IMR-90 (cell line): ENCODE results near the gene ZNF219. TPM values are rescaled to one million over a fixed set of nuclear protein-coding genes. Genes with fewer than 3 reads are reported as not detected.

Experiments used
- ATAC-seq: fragments of 200-7000 bp; cut with Tn5 transposase; 2 replicates; pipeline ENCODE4 v1.9.1; 2020; ENCODE audit warnings: low read depth, mild to moderate bottlenecking, moderate library complexity
- BruUV-seq: library from RNA; stranded (reverse); fragments of 400-500 nt; replicated peaks from 2 replicates; lab custom pipeline; 2021; lab: Mats Ljungman, UMichigan
- CTCF ChIA-PET: fragments of 300-600 bp; formaldehyde crosslinking; extraction: SDS; loops from one replicate; lab custom pipeline; 2021; ENCODE audit warnings: antibody characterized with exemption; lab: Yijun Ruan, JAX
- POLR2A ChIA-PET: fragments of 300-600 bp; sonication (Branson Sonifier 250); formaldehyde crosslinking; loops from one replicate; lab custom pipeline; 2022; ENCODE audit warnings: antibody characterized with exemption; ENCODE audit not compliant: unreplicated experiment; lab: Charles Lee
- DNase-seq: peaks from one replicate; pipeline ENCODE4 v3.0.0; 2013
- H2AFZ ChIP-seq: replicated peaks from 2 replicates; pipeline ENCODE3; 2013; ENCODE audit warnings: low read length, mild to moderate bottlenecking; ENCODE audit not compliant: poor library complexity
- H2AK5ac ChIP-seq: 2 replicates; pipeline ENCODE4 v1.6.1; 2013; ENCODE audit warnings: low read depth, low read length, inconsistent platforms
- H2AK9ac ChIP-seq: replicated peaks from 2 replicates; pipeline ENCODE3; 2013; ENCODE audit warnings: mild to moderate bottlenecking, low read depth, low read length, moderate library complexity; ENCODE audit not compliant: poor library complexity
- H2BK120ac ChIP-seq: 2 replicates; pipeline ENCODE4 v1.6.1; 2013; ENCODE audit warnings: low read depth, low read length, inconsistent platforms
- H2BK15ac ChIP-seq: 3 replicates; pipeline ENCODE4 v1.6.1; 2013; ENCODE audit warnings: low read depth, low read length, inconsistent platforms
- H2BK20ac ChIP-seq: 2 replicates; pipeline ENCODE4 v1.6.1; 2013; ENCODE audit warnings: low read depth, mild to moderate bottlenecking, inconsistent platforms, low read length, moderate library complexity
- H2BK5ac ChIP-seq: 2 replicates; pipeline ENCODE4 v1.6.1; 2013; ENCODE audit warnings: mild to moderate bottlenecking, low read depth, low read length, inconsistent platforms; ENCODE audit not compliant: poor library complexity, severe bottlenecking
- H3K14ac ChIP-seq: replicated peaks from 2 replicates; pipeline ENCODE4 v1.6.1; 2013; ENCODE audit warnings: low read depth, low read length, inconsistent platforms
- H3K18ac ChIP-seq: 2 replicates; pipeline ENCODE4 v1.6.1; 2013; ENCODE audit warnings: low read depth, low read length, control low read depth
- H3K23ac ChIP-seq: 2 replicates; pipeline ENCODE4 v1.6.1; 2013; ENCODE audit warnings: low read depth, low read length, inconsistent platforms
- H3K27ac ChIP-seq: 2 replicates; pipeline ENCODE4 v1.5.1; 2013; ENCODE audit warnings: mild to moderate bottlenecking, control low read depth, low read length; ENCODE audit not compliant: insufficient read depth
- H3K27me3 ChIP-seq: 2 replicates; pipeline ENCODE4 v1.6.1; 2013; ENCODE audit warnings: low read length; ENCODE audit not compliant: control insufficient read depth, insufficient read depth
- H3K36me3 ChIP-seq: 2 replicates; pipeline ENCODE4 v1.6.1; 2013; ENCODE audit warnings: low read length, mixed read lengths; ENCODE audit not compliant: control insufficient read depth, insufficient read depth
- H3K4ac ChIP-seq: 2 replicates; pipeline ENCODE4 v1.6.1; 2013; ENCODE audit warnings: low read depth, low read length, inconsistent platforms
- H3K4me1 ChIP-seq: 2 replicates; pipeline ENCODE4 v1.6.1; 2013; ENCODE audit warnings: low read length, mixed read lengths; ENCODE audit not compliant: control insufficient read depth, insufficient read depth
- H3K4me2 ChIP-seq: 2 replicates; pipeline ENCODE4 v1.6.1; 2013; ENCODE audit warnings: low read depth, mild to moderate bottlenecking, control low read depth, low read length, moderate library complexity
- H3K4me3 ChIP-seq: 2 replicates; pipeline ENCODE4 v1.5.1; 2013; ENCODE audit warnings: low read depth, mild to moderate bottlenecking, control low read depth, low read length, moderate library complexity; ENCODE audit not compliant: insufficient read depth
- H3K56ac ChIP-seq: 2 replicates; pipeline ENCODE4 v1.6.1; 2013; ENCODE audit warnings: low read length, inconsistent platforms; ENCODE audit not compliant: insufficient read depth; ENCODE audit errors: extremely low read depth
- H3K79me1 ChIP-seq, 2 experiments: 2 replicates each; pipeline ENCODE4 v1.6.1; 2013; ENCODE audit warnings: low read length in 2 of 2, inconsistent platforms in 1 of 2, low read depth in 1 of 2
- H3K9ac ChIP-seq: 2 replicates; pipeline ENCODE4 v1.6.1; 2013; ENCODE audit warnings: low read depth, low read length, control low read depth
- H3K9me1 ChIP-seq: 2 replicates; pipeline ENCODE4 v1.6.1; 2013; ENCODE audit warnings: low read length, inconsistent platforms; ENCODE audit not compliant: insufficient read depth
- H3K9me3 ChIP-seq: 2 replicates; pipeline ENCODE4 v1.6.1; 2013; ENCODE audit warnings: low read length; ENCODE audit not compliant: control insufficient read depth, insufficient read depth
- H4K20me1 ChIP-seq: 2 replicates; pipeline ENCODE4 v1.6.1; 2013; ENCODE audit warnings: low read length, inconsistent platforms; ENCODE audit not compliant: insufficient read depth
- H4K5ac ChIP-seq: 2 replicates; pipeline ENCODE4 v1.6.1; 2013; ENCODE audit warnings: mild to moderate bottlenecking, low read depth, low read length, control low read depth
- H4K8ac ChIP-seq, 2 experiments: 2 replicates each; pipeline ENCODE4 v1.6.1; 2013; ENCODE audit warnings: low read depth in 2 of 2, low read length in 2 of 2, control low read depth in 1 of 2, inconsistent platforms in 1 of 2
- H4K91ac ChIP-seq: 2 replicates; pipeline ENCODE4 v1.6.1; 2013; ENCODE audit warnings: low read depth, low read length, inconsistent platforms; ENCODE audit not compliant: insufficient read depth
- CHD1 ChIP-seq: IDR thresholded peaks from 2 replicates; pipeline ENCODE4 v1.6.1; 2012; ENCODE audit warnings: low read depth, low read length, improper control_type of control experiment
- ELK1 ChIP-seq: fragments of 150-350 bp; IDR thresholded peaks from 2 replicates; pipeline ENCODE4 v1.6.1; 2016; ENCODE audit warnings: low read depth, mild to moderate bottlenecking, low read length, moderate library complexity, borderline replicate concordance
- MAFK ChIP-seq: IDR thresholded peaks from 2 replicates; pipeline ENCODE4 v1.6.1; 2012; ENCODE audit warnings: low read depth, low read length, improper control_type of control experiment
- MXI1 ChIP-seq: IDR thresholded peaks from 2 replicates; pipeline ENCODE4 v1.6.1; 2012; ENCODE audit warnings: low read depth, mild to moderate bottlenecking, low read length, moderate library complexity, borderline replicate concordance
- NFE2L2 ChIP-seq: fragments of 150-350 bp; IDR thresholded peaks from 2 replicates; pipeline ENCODE4 v1.6.1; 2016; ENCODE audit warnings: low read depth, mild to moderate bottlenecking, low read length
- POLR2A ChIP-seq: IDR thresholded peaks from 2 replicates; pipeline ENCODE4 v1.6.1; 2012; ENCODE audit warnings: mild to moderate bottlenecking, low read depth, low read length
- WGBS, 2 experiments: methylation state at CpG; one replicate each; pipeline versions ENCODE4 v1.1.5 to v1.1.7; 2013; ENCODE audit warnings: missing lambda C conversion rate in 2 of 2; ENCODE audit not compliant: insufficient read length in 1 of 2; ENCODE audit errors: extremely low coverage in 2 of 2; 5-methylcytosine and 5-hydroxymethylcytosine counted together
- dilution Hi-C: fragments of 300-500 bp; cut with HindIII; formaldehyde crosslinking; loops from one replicate; pipeline ENCODE4 v1.14.3; 2018; ENCODE audit warnings: low sequenced_read_pairs; ENCODE audit not compliant: unreplicated experiment
- in situ Hi-C: fragments of 300-500 bp; cut with MboI; formaldehyde crosslinking; loops from 3 replicates; pipeline ENCODE4 v1.14.3; 2019; ENCODE audit warnings: low sequenced_read_pairs, inconsistent platforms, mixed read lengths
- intact Hi-C: fragments of 100-400 bp; cut with micrococcal nuclease; formaldehyde crosslinking; loops from 2 replicates; pipeline ENCODE4 v1.10.0; 2022
- polyA plus RNA-seq, 3 experiments: library from polyadenylated mRNA; depleted of rRNA; stranded (reverse); fragments of >200 nt; gene quantifications; 2 replicates each; pipeline ENCODE4 v1.2.3, GENCODE V29; 2012; ENCODE audit warnings: low replicate concordance in 1 of 3
- total RNA-seq: library from RNA; depleted of rRNA; stranded (reverse); fragments of >200 nt; gene quantifications from 2 replicates; pipeline ENCODE4 v1.2.3, GENCODE V29; 2012

ZNF219 gene
- total and polyA plus RNA-seq, 2 of the 4 experiments (the other 2 are of a cell fraction), result 0.90 to 3.8 TPM

- Histone ChIP-seq H4K91ac (no peak overlapping the region), H2BK15ac (no peak overlapping the region), H3K23ac (no peak overlapping the region), H2BK120ac (no peak overlapping the region), H3K4me3 (no peak overlapping the region), H2BK20ac (no peak overlapping the region), H3K36me3 (no peaks in the 10 kb centered on the region), H3K14ac (no peak overlapping the region), H3K4ac (no peak overlapping the region), H2AK5ac (no peak overlapping the region), H3K27ac (no peak overlapping the region), H3K9me1 (no peaks in the 10 kb centered on the region), H3K9me3 (no peaks in the 10 kb centered on the region), H3K18ac (no peak overlapping the region), H4K8ac (no peak overlapping the region), H2AK9ac (no peak overlapping the region), H4K20me1 (no peaks in the 10 kb centered on the region), H2BK5ac (no peak overlapping the region), H3K4me1 (peaks cover 4% of the 10 kb centered on the region; the same call in 1 of the 2 replicates), H3K79me1 (no peaks in the 10 kb centered on the region), H4K5ac (no peak overlapping the region), H2AFZ (no peak overlapping the region), H3K9ac (no peak overlapping the region), H3K4me2 (no peak overlapping the region), H3K56ac (no peak overlapping the region), H3K27me3 (peaks cover 15% of the 10 kb centered on the region)
- BruUV-seq, result no TSS peak
- ChIA-PET CTCF (interaction anchor here (1.7 to 2.6 kb wide), 2 partner anchors 34 to 78 kb away, joined by 6 to 14 read pairs; no protein-coding TSS in a partner anchor), POLR2A (no interaction called here)
- DNase-seq (no peak), ATAC-seq (no peak)
- dilution Hi-C loops, result no loop called here
- in situ Hi-C loops, result no loop called here
- intact Hi-C loops, result no loop called here
- no peak for TF ChIP-seq CHD1
- no peak for TF ChIP-seq MAFK
- TF ChIP-seq MXI1, result no peak
- TF ChIP-seq ELK1, result no peak
- TF ChIP-seq NFE2L2, result no peak
- TF ChIP-seq POLR2A, result no peak
- WGBS, 2 experiments, result no CpG with 5 or more reads among the region's 2 CpGs
These were observed 49.8 kb downstream of the ZNF219 start for GRCh38 chr14:21048638-21049037.
